Fibroblast of villous mesenchyme (primary cell): ENCODE measurements around the gene NEURL2. TPM values are rescaled to one million over a fixed set of nuclear protein-coding genes. Genes with fewer than 3 reads are reported as not detected.
A peak's percentile ranks its signal among the peaks of the same experiment; 100 is the strongest.

ENCODE experiments used
- DNase-seq: peaks from one replicate; pipeline ENCODE4 v3.0.0-alpha.2; 2010; ENCODE audit warnings: low read depth
- H3K4me3 ChIP-seq: 2 replicates; pipeline ENCODE4 v1.5.1; 2011; ENCODE audit warnings: low read depth, mild to moderate bottlenecking, low read length
- total RNA-seq: library from RNA; depleted of rRNA; stranded (reverse); fragments of >200 nt; gene quantifications from 2 replicates; pipeline ENCODE4 v1.2.3, GENCODE V29; 2012
- TF ChIP-seq, protein P1 (sequence below): IDR thresholded peaks from 2 replicates; pipeline ENCODE4 v1.5.1; 2012; ENCODE audit warnings: low read depth, mild to moderate bottlenecking, low read length; ENCODE audit not compliant: insufficient read depth

Gene NEURL2
- total RNA-seq, 1 donor = 3.9 TPM

DNA sequence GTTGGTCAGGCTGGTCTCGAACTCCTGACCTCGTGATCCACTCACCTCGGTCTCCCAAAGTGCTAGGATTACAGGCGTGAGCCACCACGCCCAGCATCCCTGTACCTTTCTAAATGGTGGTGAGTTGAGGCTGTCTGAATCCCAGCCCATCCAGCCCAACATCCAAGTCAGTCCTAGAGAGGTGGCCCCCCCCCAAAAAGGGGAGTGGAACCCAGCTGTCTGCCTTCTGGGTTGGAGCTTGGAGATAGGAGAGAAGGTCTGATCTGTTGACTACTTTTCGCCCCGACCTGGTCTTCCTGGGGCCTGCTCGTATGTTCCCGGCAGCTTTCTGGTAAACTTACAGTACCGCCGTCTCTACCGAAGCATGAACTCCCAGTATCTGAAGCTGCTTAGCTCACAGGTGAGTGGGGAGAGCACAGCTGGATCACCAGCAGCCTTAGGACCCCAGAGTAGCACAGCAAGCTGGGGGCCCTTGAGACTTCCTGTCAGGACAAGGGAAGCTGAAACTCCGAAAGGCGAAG, 5.7 kb upstream of the NEURL2 start:
- DNase-seq = no peak
- TF ChIP-seq, protein P1, sequence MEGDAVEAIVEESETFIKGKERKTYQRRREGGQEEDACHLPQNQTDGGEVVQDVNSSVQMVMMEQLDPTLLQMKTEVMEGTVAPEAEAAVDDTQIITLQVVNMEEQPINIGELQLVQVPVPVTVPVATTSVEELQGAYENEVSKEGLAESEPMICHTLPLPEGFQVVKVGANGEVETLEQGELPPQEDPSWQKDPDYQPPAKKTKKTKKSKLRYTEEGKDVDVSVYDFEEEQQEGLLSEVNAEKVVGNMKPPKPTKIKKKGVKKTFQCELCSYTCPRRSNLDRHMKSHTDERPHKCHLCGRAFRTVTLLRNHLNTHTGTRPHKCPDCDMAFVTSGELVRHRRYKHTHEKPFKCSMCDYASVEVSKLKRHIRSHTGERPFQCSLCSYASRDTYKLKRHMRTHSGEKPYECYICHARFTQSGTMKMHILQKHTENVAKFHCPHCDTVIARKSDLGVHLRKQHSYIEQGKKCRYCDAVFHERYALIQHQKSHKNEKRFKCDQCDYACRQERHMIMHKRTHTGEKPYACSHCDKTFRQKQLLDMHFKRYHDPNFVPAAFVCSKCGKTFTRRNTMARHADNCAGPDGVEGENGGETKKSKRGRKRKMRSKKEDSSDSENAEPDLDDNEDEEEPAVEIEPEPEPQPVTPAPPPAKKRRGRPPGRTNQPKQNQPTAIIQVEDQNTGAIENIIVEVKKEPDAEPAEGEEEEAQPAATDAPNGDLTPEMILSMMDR = no peak
- H3K4me3 ChIP-seq = no peak overlapping the region

DNA sequence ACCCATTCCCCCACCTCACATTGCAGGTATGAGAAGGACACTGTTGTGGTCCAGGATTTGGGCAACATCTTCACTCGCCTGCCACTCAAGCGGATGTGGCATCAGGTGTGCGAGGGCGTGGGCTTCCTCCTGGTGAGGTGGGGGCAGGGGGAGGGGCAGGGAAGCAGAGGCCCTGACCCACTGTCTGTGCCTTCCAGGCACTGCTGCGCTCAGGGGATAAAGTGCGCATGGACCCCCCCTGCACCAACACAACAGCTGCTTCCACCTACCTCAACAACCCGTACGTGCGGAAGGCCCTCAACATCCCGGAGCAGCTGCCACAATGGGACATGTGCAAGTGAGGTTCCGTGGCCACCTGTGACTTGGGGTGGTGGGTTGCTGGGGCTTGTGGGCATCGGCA, 3.8 kb upstream of the NEURL2 start:
- TF ChIP-seq, protein P1 = no peak
- no peak overlapping the region for H3K4me3 ChIP-seq
- no peak for DNase-seq

DNA sequence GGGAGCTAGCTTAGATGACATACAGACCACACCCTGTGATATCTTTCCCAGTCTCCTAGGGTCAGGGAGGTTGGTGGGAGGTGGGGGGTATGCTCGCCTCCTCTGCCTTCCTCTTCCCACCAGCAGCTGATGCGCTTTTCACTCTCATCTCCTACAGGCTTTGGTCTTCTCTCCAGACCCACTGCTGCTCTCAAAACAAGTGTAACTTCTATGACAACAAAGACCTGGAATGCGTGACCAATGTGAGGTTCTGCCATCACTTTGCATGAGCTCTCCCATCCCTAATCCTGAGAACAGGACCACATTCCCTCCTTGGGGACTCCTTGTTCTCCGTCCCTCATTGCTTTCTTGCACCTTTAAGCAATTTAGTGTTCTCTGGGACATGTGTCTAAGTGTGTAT, 2.8 kb upstream of the NEURL2 start:
- no peak overlapping the region for H3K4me3 ChIP-seq
- no peak for DNase-seq
- TF ChIP-seq, protein P1 = no peak

DNA sequence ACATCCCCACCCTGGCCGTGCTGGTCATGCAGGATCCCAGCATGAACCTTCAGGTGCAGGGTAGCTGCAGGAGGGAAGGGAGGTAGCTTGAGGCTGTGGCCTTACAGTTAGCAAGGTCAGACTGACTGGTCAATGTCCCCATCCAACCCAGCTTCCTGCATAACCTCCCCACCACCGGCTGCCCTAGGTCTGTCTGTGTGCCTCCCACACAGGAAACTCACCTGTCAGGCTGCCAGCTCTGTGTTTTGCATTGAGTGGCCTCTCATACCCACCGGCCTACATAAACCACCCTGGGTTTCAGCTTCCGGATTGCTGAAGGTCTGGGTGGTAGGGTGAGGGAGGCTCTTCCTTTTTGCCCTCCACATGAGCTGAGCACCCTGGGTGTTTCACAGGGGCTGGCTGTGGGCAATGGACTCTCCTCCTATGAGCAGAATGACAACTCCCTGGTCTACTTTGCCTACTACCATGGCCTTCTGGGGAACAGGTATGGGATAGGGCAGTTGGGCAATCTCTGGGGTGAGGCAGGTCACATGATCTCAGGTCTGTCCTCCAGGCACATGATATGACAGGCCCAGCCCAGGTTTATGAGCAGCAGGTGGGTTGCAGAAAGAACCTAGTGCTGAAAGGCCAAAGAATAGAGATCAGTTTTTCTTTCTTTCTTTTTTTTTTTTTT, 2.0 kb upstream of the NEURL2 start:
- peak; percentile 14 for DNase-seq
- H3K4me3 ChIP-seq = no peak overlapping the region
- TF ChIP-seq, protein P1 = no peak

DNA sequence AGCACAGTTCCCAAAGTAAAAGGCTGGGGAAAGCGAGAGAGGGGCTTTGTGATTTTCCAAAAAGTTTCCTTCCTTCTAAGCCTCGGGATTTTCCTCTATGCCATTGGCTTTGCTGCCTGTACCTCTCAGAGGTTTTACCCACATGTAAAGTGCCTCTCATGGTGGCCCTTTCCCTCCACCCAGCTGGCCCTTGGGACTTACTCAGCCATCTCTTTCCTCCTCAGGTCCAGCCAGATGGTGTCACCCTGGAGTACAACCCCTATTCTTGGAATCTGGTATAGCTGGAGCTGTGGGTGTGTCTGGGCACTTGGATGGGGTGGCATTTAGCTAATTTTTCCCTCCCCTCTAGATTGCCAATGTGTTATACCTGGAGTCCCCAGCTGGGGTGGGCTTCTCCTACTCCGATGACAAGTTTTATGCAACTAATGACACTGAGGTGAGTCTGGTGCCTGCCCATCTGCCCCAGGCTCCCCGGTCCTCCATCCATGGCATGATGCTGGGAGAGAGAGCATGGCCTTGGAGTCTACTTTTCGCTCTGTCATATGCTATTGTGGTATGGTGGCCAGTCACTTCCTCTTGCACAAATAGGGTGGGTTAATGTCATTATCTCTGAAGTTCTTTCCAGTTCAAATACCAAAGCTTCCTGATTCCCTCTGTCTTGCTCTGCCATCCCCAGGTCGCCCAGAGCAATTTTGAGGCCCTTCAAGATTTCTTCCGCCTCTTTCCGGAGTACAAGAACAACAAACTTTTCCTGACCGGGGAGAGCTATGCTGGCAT, 1.2 kb upstream of the NEURL2 start:
- H3K4me3 ChIP-seq = peak overlapping the region; percentile 82
- peak; percentile 27 for DNase-seq
- TF ChIP-seq, protein P1 = peak; percentile 13

DNA sequence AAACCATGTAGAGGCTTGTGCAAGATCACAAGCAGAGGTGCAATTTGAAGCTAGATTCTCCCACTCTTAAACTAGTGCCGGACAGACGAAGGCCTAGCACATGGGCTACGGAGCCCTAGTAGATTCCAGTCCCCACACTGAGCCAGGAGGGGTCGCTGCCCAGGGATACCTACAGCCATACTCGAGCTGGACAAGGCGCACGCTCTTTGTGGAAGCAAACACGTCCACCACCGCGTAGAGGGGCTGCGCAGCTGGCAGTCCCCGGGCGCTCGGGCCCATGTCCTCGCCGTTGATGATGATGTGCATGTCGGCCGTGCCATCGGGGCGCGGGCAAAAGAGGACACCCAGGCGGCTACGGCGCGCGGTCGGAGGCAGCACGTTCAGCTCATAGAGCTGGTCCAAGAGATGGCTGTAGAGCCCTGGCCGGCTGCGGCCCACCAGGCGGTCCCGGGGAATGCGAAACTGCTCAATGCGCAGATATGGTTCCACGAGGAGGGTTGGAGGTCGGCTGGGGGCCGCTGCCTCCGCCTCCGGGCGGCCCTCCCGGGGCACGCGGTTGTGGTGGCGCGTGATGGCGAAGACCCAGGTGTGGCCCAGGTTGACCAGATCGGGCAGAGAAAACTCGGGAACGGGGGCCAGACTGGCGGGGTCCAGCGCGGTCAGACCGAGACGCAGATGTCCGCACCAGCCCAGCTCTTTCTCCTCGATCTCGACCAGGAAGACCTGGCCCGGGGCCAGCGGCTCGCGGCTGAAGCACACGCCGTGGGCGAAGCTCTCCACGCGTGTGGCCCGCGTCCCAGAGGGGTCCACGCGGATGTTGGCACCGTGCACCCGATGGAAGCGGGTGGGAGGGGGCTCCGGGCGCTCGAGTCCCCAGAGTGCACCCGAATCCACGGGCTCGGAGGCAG, 677 bp downstream of the NEURL2 start:
- peak overlapping the region; percentile 82 for H3K4me3 ChIP-seq
- TF ChIP-seq, protein P1 = peak; percentile 80
- DNase-seq = peak; percentile 88
